Measurements from ENCODE around the gene MCF2L2. TPM values are rescaled to one million over a fixed set of nuclear protein-coding genes. Genes with fewer than 3 reads are reported as not detected.
A peak's percentile ranks its signal among the peaks of the same experiment; 100 is the strongest.

The MCF2L2 gene
- total RNA-seq, 2 donors from 2014 or later = 1.5 to 2.5 TPM

DNA sequence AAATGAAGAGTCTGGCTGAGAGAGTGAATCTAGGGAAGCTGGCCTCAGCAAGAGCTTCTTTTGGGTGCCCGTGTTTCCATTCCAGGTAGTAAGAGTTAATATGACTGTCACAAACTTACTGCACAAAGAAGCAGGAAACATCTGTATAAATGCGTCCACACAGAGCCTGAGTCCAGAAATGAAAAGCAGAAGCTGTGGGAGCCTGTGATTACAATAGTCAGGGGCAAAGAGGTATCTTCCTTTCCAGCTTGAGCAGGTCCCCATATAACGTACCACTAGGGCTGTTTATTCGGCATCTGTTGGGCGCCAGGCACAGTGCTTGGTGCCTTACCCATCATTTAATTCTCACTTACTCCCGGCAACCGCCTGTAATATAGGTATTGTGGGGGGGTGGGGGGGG is 215.9 kb downstream of the MCF2L2 start:
- H3K27ac Mint-ChIP-seq = peak overlapping the region in 1 of 2 donors; percentile 96
- ATAC-seq = no peak
- peaks cover 21 to 39% of the 10 kb centered on the region in 2 donors for H3K36me3 Mint-ChIP-seq
- DNase-seq (ENCODE audit: low spot score in 2 of 2) = no peak
- H3K9me3 Mint-ChIP-seq = peaks cover 14 to 15% of the 10 kb centered on the region in 2 donors

DNA sequence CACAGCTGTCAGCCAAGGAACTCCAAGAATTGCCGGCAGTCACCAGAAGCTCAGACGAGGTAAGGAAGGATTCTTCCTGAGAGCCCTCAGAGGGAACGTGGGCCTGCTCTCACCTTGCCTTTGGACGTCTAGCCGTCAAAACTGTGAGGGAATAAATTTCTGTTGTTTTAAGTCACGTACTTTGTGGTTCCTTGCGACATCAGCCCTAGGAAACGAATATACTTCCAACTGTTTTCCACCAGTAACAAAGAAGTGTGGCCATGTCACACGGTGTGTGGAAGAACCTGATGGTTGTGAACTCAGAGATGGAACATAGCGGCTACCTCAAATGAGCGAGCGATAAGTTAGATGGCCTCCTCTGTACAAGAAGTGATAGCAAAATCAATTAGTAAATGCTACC is 216.3 kb downstream of the MCF2L2 start:
- peak overlapping the region in 1 of 2 donors; percentile 96 for H3K27ac Mint-ChIP-seq
- H3K9me3 Mint-ChIP-seq = peaks cover 14 to 15% of the 10 kb centered on the region in 2 donors
- H3K36me3 Mint-ChIP-seq = peaks cover 21 to 39% of the 10 kb centered on the region in 2 donors
- ATAC-seq (no peak), DNase-seq (ENCODE audit: low spot score in 2 of 2) (no peak)

DNA sequence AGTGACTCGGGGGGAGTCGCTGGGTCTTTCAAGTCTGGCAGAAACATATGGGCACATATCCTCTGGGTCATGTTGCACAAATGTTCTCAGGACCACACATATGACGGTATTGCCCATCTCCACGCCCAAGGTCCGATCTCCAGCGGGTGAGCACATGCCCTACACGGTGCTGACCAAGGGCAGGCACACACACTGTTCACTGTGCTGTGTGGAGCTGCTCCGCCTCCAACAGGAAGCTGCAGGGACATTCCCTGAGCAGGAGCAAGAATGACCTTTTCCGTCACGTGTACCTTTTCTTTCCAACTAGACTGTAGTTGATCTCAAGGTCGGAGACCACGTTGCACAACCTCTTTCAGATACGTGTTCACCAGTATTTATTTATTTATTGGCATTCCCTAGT is 217.1 kb downstream of the MCF2L2 start:
- peaks cover 14 to 15% of the 10 kb centered on the region in 2 donors for H3K9me3 Mint-ChIP-seq
- peak overlapping the region in 1 of 2 donors; percentile 96 for H3K27ac Mint-ChIP-seq
- H3K36me3 Mint-ChIP-seq = peaks cover 21 to 39% of the 10 kb centered on the region in 2 donors

DNA sequence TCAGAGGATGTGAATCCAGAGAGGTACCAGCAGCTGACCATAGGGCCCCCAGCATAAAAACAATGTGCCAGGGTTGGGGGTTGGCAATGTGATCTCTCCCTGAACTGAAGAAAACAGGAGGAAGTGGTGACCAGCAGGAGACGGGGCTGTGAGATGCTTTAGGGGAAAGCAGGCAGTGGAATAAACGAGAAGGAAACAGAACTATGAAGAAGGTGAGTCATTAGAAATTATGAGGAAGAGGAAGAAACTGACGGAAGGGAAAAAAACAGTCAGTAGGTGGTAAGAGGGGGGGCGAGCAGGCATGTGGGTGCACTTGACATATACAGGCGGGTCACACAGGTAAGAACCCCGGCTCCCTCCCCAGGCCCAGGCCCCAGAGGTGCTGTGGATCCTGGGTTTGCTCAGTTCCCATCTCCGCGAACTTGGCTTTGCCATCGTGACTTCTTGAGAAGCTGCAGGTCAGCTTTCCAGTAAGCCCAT is 217.5 kb downstream of the MCF2L2 start:
- Mint-ChIP-seq H3K9me3 (peaks cover 14 to 15% of the 10 kb centered on the region in 2 donors), H3K36me3 (peaks cover 21 to 39% of the 10 kb centered on the region in 2 donors), H3K27ac (peak overlapping the region; percentile 72 to 96)
- ATAC-seq (peak; percentile 70 to 83), DNase-seq (ENCODE audit: low spot score in 2 of 2) (peak in 1 of 2 donors; percentile 62)

More for the DNA sequence above, 217.1 kb downstream of the MCF2L2 start:
- DNase-seq (ENCODE audit: low spot score in 2 of 2) (no peak), ATAC-seq (peak in 1 of 2 donors; percentile 46)

DNA sequence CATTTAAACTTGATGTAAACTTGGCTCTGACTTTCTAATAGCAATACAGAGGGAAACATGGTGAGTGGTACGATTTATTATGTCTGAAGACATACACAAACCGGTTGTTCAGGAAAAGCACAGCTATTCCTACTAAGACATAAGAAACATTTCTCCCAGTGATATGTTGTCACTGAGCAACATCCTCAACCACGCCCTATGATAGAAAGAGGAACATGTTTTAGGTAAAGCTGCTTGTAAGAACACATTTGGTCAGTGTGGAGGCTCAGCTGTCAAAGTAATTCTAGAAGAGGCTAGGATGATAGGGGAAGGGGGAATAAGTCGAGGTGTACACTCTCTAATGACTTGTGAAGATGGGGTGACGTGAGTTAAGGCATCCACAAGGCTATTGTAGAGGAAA is 218.1 kb downstream of the MCF2L2 start:
- Mint-ChIP-seq H3K36me3 (peaks cover 21 to 39% of the 10 kb centered on the region in 2 donors), H3K27ac (peak overlapping the region; percentile 72 to 96), H3K9me3 (peaks cover 14 to 15% of the 10 kb centered on the region in 2 donors)
- ATAC-seq = no peak
- DNase-seq (ENCODE audit: low spot score in 2 of 2) = no peak

DNA sequence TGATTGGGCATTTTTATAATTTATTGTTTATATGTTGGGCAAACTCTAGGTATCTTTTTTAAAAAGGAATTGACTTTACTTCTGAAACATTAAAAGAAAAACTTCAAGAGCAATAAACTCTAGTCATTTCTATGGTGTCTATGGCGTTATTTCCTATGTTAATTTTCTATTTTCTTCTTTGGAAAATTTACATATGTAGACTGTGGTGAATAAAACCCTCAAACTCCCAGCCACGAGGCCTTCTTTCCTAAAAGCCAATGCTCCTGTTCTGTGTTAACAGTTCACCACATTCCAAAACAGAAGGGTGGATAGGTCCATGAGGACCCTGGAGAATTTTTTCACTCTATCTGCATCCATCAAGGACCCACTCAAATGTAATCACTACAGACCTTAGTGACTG is 219.6 kb downstream of the MCF2L2 start:
- ATAC-seq (no peak), DNase-seq (ENCODE audit: low spot score in 2 of 2) (no peak)
- peak overlapping the region in 1 of 2 donors; percentile 85 for H3K27ac Mint-ChIP-seq
- peaks cover 17 to 24% of the 10 kb centered on the region in 2 donors for H3K9me3 Mint-ChIP-seq
- H3K36me3 Mint-ChIP-seq = peaks cover 21 to 50% of the 10 kb centered on the region in 2 donors

DNA sequence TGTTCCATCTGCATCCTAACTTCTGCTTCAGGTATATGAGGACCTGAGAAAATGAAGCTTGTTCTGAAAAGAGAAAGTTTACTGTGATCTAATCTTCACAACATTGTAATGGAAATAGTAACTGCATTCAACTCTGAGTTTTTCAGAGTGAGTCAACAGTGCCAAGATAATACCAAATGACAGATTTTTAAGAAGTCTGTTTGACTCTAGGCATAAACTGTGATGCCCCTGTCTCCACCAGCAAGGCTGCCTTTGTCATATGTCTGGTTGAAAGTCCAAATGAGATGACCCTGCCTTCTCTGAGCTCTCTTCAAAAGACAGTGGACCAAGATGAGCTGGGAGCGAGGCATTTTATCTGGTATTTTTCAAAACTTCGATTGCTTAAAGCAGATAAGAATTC is 220.2 kb downstream of the MCF2L2 start:
- ATAC-seq (peak; percentile 54 to 80), DNase-seq (ENCODE audit: low spot score in 2 of 2) (no peak)
- peak overlapping the region; percentile 31 to 85 for H3K27ac Mint-ChIP-seq
- peaks cover 23 to 29% of the 10 kb centered on the region in 2 donors for H3K9me3 Mint-ChIP-seq
- H3K36me3 Mint-ChIP-seq = peaks cover 24 to 55% of the 10 kb centered on the region in 2 donors

DNA sequence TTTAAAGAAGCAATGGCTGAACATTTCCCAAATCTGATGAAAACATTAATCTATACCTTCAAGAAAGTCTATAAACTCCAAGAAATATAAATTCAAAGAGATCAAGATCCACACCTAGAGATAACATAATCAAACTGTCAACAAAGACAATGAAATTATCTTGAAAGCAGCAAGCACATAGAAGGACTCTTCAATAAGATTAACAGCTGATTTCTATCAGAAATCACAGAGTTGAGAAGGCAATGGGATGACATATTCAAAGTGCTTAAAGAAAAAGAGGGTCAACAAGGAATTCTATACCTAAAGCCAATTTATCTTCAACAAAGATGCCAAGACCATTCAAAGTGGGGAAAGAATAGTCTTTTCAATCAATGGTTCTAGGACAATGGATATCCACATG is 224.7 kb downstream of the MCF2L2 start:
- H3K9me3 Mint-ChIP-seq = peaks cover 17 to 29% of the 10 kb centered on the region in 2 donors
- H3K27ac Mint-ChIP-seq = no peak overlapping the region
- peaks cover 19 to 37% of the 10 kb centered on the region in 2 donors for H3K36me3 Mint-ChIP-seq
- ATAC-seq = no peak
- no peak for DNase-seq (ENCODE audit: low spot score in 2 of 2)

DNA sequence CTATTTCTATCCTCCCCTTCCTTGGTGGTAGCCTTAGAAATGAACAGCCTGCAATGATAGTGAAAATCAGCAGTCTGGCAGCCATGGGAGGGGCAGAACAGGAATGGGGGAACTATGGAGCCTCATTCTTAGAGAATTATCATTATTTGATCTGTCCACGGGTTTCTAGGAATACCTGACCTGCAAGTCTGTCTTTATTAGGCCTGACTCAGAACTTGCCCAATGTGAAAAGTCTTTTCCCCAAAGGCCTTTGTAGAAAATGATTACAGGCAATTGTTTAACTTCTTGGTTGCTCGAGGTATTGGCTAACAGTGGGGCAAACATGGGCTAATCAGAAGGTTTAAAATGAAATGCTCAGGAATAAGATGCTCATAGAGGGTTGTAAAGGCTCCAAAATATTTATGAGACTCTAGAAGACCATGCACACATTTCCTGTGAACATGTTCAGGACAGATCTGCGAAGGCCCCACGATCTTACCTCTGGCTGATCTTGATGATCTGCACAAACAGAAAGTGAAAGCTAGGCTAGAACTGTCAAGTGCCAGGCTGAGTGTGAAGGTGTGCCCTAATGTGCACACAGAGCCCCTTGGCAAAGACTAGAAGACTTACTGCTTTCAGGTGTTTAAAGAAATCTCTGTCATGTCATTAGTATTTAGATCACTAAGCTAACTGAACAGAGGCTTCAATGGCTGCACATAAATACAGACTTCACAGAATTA is 226.3 kb downstream of the MCF2L2 start:
- peaks cover 17 to 29% of the 10 kb centered on the region in 2 donors for H3K9me3 Mint-ChIP-seq
- peak overlapping the region in 1 of 2 donors; percentile 76 for H3K27ac Mint-ChIP-seq
- DNase-seq (ENCODE audit: low spot score in 2 of 2) = no peak
- ATAC-seq = peak; percentile 51 to 88
- peaks cover 19 to 28% of the 10 kb centered on the region in 2 donors for H3K36me3 Mint-ChIP-seq

DNA sequence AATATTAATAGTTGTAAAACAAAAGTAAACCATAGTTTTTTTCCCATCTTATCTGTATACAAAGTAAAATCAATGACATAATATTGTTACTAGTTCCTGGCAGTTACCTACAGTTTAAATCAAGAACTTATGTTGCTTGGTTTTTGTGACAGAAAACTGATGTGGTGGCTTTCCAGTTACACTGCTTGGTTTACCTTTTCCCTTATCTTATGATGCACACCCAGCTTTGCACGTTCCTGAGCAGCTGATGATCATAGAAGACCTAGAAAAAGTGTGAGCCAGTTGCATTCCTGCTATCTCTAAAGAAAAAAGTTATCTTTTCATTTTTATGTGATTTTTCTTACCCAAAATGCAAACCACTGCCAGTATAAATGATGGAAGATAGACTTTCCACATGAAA is 229.5 kb downstream of the MCF2L2 start:
- DNase-seq (ENCODE audit: low spot score in 2 of 2) = no peak
- Mint-ChIP-seq H3K9me3 (peaks cover 13 to 21% of the 10 kb centered on the region in 2 donors), H3K27ac (no peak overlapping the region), H3K36me3 (peaks cover 19% of the 10 kb centered on the region in 2 donors)
- ATAC-seq = no peak

DNA sequence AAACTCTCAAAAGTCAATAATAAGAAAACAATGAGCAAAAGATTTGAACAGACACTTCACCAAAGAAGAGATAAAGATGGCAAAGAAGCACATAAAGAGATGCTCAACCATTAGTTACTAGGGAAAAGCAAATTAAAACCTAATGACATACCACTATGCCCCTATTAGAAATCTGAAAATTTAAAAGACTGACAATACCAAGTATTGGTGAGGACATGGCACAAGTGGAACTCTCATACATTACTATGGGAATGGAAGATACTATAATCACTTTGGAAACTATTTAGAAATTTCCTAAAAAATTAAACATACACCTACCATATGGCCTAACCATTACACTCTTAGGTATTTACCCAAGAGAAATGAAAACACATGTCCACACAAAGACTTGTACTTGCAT is 230.7 kb downstream of the MCF2L2 start:
- Mint-ChIP-seq H3K9me3 (peaks cover 7 to 12% of the 10 kb centered on the region in 2 donors), H3K27ac (no peak overlapping the region), H3K36me3 (peaks cover 9 to 14% of the 10 kb centered on the region in 2 donors)
- no peak for DNase-seq (ENCODE audit: low spot score in 2 of 2)
- ATAC-seq = no peak

DNA sequence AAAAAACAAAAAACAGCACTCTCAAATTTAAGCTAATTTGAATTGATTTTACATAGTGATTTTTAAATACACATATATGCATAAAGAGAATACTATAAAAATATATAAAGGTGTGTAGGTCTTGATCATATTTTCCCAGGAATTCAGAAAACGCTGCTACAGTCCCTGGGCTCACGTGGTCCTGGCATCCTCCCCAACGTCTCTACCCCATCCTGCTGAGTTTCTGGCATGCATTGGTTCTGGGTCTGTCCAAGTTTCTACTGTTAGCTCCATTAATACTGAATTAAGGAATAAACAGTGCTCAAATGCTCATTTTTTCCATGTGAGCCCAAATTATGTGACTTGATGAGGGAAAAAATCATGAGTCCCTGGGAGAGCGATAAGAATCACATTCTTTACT is 233.2 kb downstream of the MCF2L2 start:
- Mint-ChIP-seq H3K9me3 (no peaks in the 10 kb centered on the region), H3K36me3 (no peaks in the 10 kb centered on the region), H3K27ac (no peak overlapping the region)
- ATAC-seq = no peak
- no peak for DNase-seq (ENCODE audit: low spot score in 2 of 2)

DNA sequence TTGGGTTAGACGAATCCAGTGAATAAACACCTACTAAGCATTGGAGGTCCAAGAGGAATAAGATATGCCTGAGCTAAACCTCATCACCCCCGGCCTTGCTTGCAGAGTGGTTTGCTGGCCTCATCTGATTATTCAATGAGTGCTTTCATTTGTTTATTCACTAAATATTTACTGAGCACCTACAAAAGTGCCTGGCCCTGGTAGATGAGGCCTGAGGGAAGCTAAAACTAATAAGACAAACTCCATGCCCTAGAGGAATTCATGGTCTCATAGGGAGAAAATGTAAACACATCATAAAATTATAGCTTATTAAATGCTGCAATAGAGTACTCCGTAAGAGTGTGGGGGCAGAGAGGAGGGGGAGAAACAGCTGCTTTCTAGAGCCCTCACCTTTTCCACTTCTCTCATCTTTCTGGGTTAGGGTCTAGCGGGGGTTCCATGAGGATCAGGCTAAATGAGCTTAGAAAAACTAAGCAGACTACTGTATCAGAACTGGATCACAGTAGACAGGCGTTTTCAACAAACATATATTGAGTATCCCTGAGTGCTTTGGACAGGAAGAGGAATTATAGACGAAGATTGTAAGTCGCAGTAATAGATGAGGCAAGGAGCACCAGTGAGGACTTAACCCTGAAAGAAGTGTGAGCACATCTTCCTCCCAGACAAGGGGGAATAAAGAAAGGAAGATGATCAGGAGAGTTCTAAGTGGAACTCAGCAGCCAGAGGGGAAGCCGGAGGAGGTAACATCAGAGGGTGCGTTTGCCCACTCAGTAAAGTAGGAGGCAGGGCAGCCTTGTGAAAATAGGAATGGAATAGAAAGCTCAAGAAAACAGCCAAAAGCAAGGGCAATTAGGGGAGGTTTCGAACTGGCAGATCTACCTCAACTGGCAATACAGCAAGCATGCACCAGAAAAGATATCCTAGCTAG is 234.4 kb downstream of the MCF2L2 start:
- H3K36me3 Mint-ChIP-seq = no peaks in the 10 kb centered on the region
- DNase-seq (ENCODE audit: low spot score in 2 of 2) (no peak), ATAC-seq (no peak)
- H3K27ac Mint-ChIP-seq = no peak overlapping the region
- no peaks in the 10 kb centered on the region for H3K9me3 Mint-ChIP-seq

DNA sequence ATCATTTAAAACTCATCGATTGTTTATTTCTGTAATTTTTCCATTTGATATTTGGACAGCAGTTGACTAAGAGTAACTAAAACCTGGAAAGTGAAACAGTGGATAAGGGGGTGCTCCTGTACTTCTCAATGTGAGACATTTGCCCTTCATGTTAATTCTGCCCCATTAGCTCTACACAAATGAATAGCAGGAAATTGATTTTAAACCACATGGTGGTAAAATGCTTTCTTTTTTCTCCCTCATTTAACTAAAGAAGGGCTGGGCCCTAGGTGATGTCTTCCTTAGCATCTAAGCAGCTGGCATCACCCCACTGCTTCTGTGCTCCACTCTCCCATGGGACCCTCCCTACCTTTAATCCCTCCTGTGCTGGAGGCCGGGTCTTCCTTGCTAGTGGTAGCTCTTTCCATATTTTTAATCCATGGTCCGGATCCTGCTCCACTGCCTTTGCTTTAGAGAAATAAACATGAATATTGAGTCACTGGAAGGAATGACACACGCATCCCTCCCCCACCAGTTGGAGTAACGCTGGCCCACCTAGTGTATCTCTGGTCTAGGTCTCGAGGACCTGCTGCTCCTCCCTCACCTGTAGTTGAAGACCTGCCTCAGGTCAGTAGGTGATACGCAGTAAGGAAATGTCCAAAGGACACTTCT is 235.6 kb downstream of the MCF2L2 start:
- ATAC-seq (peak in 1 of 2 donors; percentile 46), DNase-seq (ENCODE audit: low spot score in 2 of 2) (no peak)
- no peaks in the 10 kb centered on the region for H3K9me3 Mint-ChIP-seq
- no peak overlapping the region for H3K27ac Mint-ChIP-seq
- no peaks in the 10 kb centered on the region for H3K36me3 Mint-ChIP-seq

DNA sequence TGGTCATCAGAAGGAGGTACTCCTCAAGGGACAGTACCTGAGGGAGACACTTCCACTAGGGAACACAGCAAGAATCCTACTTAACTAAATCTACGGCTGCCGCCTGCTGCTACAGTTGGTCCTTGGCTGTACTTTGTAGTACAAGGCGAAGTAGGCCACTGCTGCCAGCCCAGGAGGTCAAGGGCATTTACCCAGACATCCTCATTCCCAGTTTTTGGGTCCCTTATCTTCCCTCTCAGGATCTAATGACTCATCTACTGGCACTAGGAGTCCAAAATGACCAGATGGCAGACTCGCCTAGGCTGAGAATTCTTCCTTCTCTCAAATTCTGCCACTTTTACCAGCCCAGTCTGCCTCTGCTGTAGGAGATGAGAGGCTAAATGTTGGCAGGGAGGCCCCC is 238.8 kb downstream of the MCF2L2 start:
- no peaks in the 10 kb centered on the region for H3K36me3 Mint-ChIP-seq
- H3K9me3 Mint-ChIP-seq = no peaks in the 10 kb centered on the region
- H3K27ac Mint-ChIP-seq = no peak overlapping the region
- ATAC-seq = no peak
- no peak for DNase-seq (ENCODE audit: low spot score in 2 of 2)

DNA sequence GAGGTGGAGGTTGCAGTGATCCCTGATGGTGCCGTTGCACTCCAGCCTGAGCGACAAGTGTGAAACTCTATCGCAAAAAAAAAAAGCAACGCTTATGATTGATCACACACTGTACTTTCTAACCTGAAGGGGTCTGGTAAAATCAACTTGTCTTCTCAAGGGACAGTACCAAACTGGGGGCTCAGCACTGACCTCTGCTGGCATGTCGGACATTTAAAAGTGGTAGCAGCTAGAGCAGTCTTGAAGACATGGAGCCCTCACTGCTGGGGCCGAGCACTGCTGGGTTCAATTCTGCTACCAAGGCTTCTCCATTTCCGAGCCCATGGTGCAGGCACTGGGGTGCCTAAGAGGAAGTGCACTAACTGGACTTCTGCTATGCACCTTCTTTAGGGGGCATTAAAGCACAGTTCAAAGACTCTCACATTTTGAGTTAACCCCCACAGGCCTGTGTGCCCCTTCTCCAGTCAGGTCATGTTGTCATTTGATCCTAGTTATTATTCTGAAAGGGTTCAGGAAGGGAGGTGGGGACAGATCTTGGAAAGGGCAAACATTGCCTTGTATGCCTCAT is 239.4 kb downstream of the MCF2L2 start:
- H3K36me3 Mint-ChIP-seq = no peaks in the 10 kb centered on the region
- no peaks in the 10 kb centered on the region for H3K9me3 Mint-ChIP-seq
- ATAC-seq (peak in 1 of 2 donors; percentile 36), DNase-seq (ENCODE audit: low spot score in 2 of 2) (no peak)
- H3K27ac Mint-ChIP-seq = no peak overlapping the region

Data from activated naive CD4-positive, alpha-beta T cell treated with anti-CD3 and anti-CD28 coated beads, Interleukin-2, amount 50 U/mL, for 72 hours (primary cell).